Measurements from ENCODE around the gene SMAD9. TPM values are rescaled to one million over a fixed set of nuclear protein-coding genes. Genes with fewer than 3 reads are reported as not detected.

The SMAD9 gene
- total RNA-seq, 1 experiment from 2014 or later: 1.1 TPM

GRCh38 chr13:36888645-36889044 is 31.4 kb downstream of the SMAD9 start:
- Histone ChIP-seq H4K5ac (ENCODE audit: insufficient read length, low read depth, low read length) (no peak overlapping the region), H4K91ac (ENCODE audit: insufficient read length, low read depth, low read length) (no peak overlapping the region), H3K27ac (ENCODE audit: insufficient read length, low read depth, low read length) (no peak overlapping the region), H3K9me3 (ENCODE audit: control insufficient read depth, low read depth, low read length) (no peaks in the 10 kb centered on the region), H3K18ac (ENCODE audit: insufficient read length, low read depth, low read length) (no peak overlapping the region), H3T11ph (ENCODE audit: low read length) (no peak overlapping the region), H3K23ac (ENCODE audit: insufficient read length, low read depth, low read length) (no peak overlapping the region), H3K9ac (ENCODE audit: extremely low read depth, insufficient read length, low read length) (no peak overlapping the region), H3K14ac (ENCODE audit: insufficient read depth, low read length) (no peak overlapping the region), H3K23me2 (ENCODE audit: insufficient read length, low read depth, low read length, poor library complexity, severe bottlenecking) (no peaks in the 10 kb centered on the region), H2AK5ac (ENCODE audit: insufficient read length, low read length) (no peak overlapping the region), H3K4ac (ENCODE audit: low read depth, low read length) (no peak overlapping the region), H2AFZ (ENCODE audit: low read length) (no peak overlapping the region), H3K56ac (ENCODE audit: insufficient read length, low read depth, low read length) (no peak overlapping the region), H3K79me2 (ENCODE audit: insufficient read depth, low read length) (no peaks in the 10 kb centered on the region), H4K8ac (replicated peaks; ENCODE audit: insufficient read length, low read depth, low read length) (no peak overlapping the region), H3K27me3 (ENCODE audit: insufficient read depth, low read length) (no peaks in the 10 kb centered on the region), H3K4me2 (ENCODE audit: insufficient read depth, insufficient read length, low read length) (no peak overlapping the region), H2BK20ac (ENCODE audit: low read depth, low read length, poor library complexity, severe bottlenecking) (no peak overlapping the region), H4K20me1 (ENCODE audit: control insufficient read depth, insufficient read depth, insufficient read length) (no peaks in the 10 kb centered on the region), H2BK120ac (ENCODE audit: low read depth, low read length, poor library complexity, severe bottlenecking) (no peak overlapping the region), H3K79me1 (ENCODE audit: insufficient read depth, low read depth, low read length, poor library complexity, severe bottlenecking) (no peaks in the 10 kb centered on the region), H2BK5ac (ENCODE audit: insufficient read length, low read length) (no peak overlapping the region), H3K4me1 (ENCODE audit: insufficient read depth, low read length) (peaks cover 5% of the 10 kb centered on the region; the same call in 1 of the 2 replicates), H2BK12ac (ENCODE audit: insufficient read length, low read depth, low read length) (no peak overlapping the region), H2BK15ac (ENCODE audit: low read depth, low read length) (no peak overlapping the region)
- Mint-ChIP-seq H3K4me1 (peaks cover 26 to 32% of the 10 kb centered on the region in 2 experiments), H3K36me3 (ENCODE audit: insufficient read depth in 1 of 3, low read depth in 3 of 3) (no peaks in the 10 kb centered on the region), H3K27me3 (ENCODE audit: low read depth) (no peaks in the 10 kb centered on the region), H3K4me3 (no peak overlapping the region), H3K9me3 (no peaks in the 10 kb centered on the region), H3K27ac (no peak overlapping the region)
- no peak for TF ChIP-seq CTCF (conservative IDR thresholded peaks at IDR 0.05)
- no CpG with 5 or more reads among the region's 3 CpGs for WGBS (ENCODE audit: extremely low coverage, insufficient read length, low lambda C conversion rate)
- no peak for DNase-seq
